Hepatocyte (in vitro differentiated cells): Measurements from ENCODE around the gene CACNA1B. TPM values are rescaled to one million over a fixed set of nuclear protein-coding genes. Genes with fewer than 3 reads are reported as not detected.

ENCODE experiments used
- DNase-seq: peaks from one replicate; pipeline ENCODE4 v3.0.0-alpha.2; 2016; ENCODE audit warnings: low spot score
- H2AFZ ChIP-seq: fragments of 200-600 bp; sonication (generic); 2 replicates; pipeline ENCODE4 v1.6.0; 2016; ENCODE audit warnings: antibody characterized with exemption, mild to moderate bottlenecking
- H3K27ac ChIP-seq: fragments of 200-600 bp; sonication (generic); 2 replicates; pipeline ENCODE4 v1.5.1; 2016; ENCODE audit warnings: mild to moderate bottlenecking
- H3K27me3 ChIP-seq: fragments of 200-600 bp; sonication (generic); 2 replicates; pipeline ENCODE4 v1.6.1; 2016
- H3K36me3 ChIP-seq: fragments of 200-600 bp; sonication (generic); replicated peaks from 2 replicates; pipeline ENCODE4 v1.5.1; 2016; ENCODE audit warnings: low read depth; ENCODE audit not compliant: insufficient read depth
- H3K4me1 ChIP-seq: fragments of 200-600 bp; sonication (generic); 2 replicates; pipeline ENCODE4 v1.5.1; 2016; ENCODE audit warnings: mild to moderate bottlenecking, moderate library complexity; ENCODE audit not compliant: insufficient read depth
- H3K4me2 ChIP-seq: fragments of 200-600 bp; sonication (generic); 2 replicates; pipeline ENCODE4 v1.6.0; 2016
- H3K4me3 ChIP-seq: fragments of 200-600 bp; sonication (generic); 2 replicates; pipeline ENCODE4 v1.5.1; 2016; ENCODE audit warnings: mild to moderate bottlenecking
- H3K79me2 ChIP-seq: fragments of 200-600 bp; sonication (generic); 2 replicates; pipeline ENCODE4 v1.6.0; 2017; ENCODE audit warnings: mild to moderate bottlenecking
- H3K9me2 ChIP-seq: fragments of 200-600 bp; sonication (generic); replicated peaks from 2 replicates; pipeline ENCODE4 v1.6.0; 2017; ENCODE audit warnings: mild to moderate bottlenecking; ENCODE audit not compliant: insufficient read depth
- H3K9me3 ChIP-seq: fragments of 200-600 bp; sonication (generic); 2 replicates; pipeline ENCODE4 v1.5.1; 2016; ENCODE audit warnings: low read depth, mild to moderate bottlenecking
- H4K20me1 ChIP-seq: fragments of 200-600 bp; sonication (generic); 2 replicates; pipeline ENCODE4 v1.6.0; 2016; ENCODE audit warnings: mild to moderate bottlenecking; ENCODE audit not compliant: insufficient read depth, poor library complexity, severe bottlenecking
- CTCF ChIP-seq: fragments of 200-600 bp; sonication (generic); IDR thresholded peaks from 2 replicates; pipeline ENCODE4 v1.5.1; 2016; ENCODE audit warnings: antibody characterized with exemption, mild to moderate bottlenecking; ENCODE audit not compliant: poor library complexity
- EZH2 ChIP-seq: fragments of 200-600 bp; sonication (generic); IDR thresholded peaks from 2 replicates; pipeline ENCODE4 v1.6.1; 2016; ENCODE audit warnings: antibody characterized with exemption, mild to moderate bottlenecking, borderline replicate concordance
- EZH2phosphoT487 ChIP-seq: fragments of 200-600 bp; sonication (generic); IDR thresholded peaks from one replicate; pipeline ENCODE4 v1.6.1; 2018; ENCODE audit warnings: antibody characterized with exemption, mild to moderate bottlenecking, low read depth, moderate library complexity; ENCODE audit not compliant: unreplicated experiment, severe bottlenecking
- WGBS: methylation state at CpG from one replicate; pipeline ENCODE4 v1.1.6; 2016; ENCODE audit warnings: low lambda C conversion rate; ENCODE audit errors: missing lambda C conversion rate; 5-methylcytosine and 5-hydroxymethylcytosine counted together
- polyA plus RNA-seq: library from polyadenylated mRNA; unstranded; fragments of >200 nt; fragmentation: Nextera tagmentation; extraction: Ambion mirVana; gene quantifications from 2 replicates; pipeline ENCODE4 v1.2.1, GENCODE V29; 2016
- total RNA-seq: library from RNA; depleted of rRNA; stranded (reverse); fragments of >200 nt; gene quantifications from 2 replicates; pipeline ENCODE4 v1.2.3, GENCODE V29; 2014

The CACNA1B gene
- total and polyA plus RNA-seq, 2 experiments from 2014 or later: 0.30 to 0.39 TPM

- no peaks in the 10 kb centered on the region for H3K27me3 ChIP-seq
- no peak overlapping the region for H2AFZ ChIP-seq
- no peaks in the 10 kb centered on the region for H4K20me1 ChIP-seq
- H3K9me2 ChIP-seq: no peaks in the 10 kb centered on the region
- H3K79me2 ChIP-seq: no peaks in the 10 kb centered on the region
- H3K9me3 ChIP-seq: no peaks in the 10 kb centered on the region
- WGBS: 90% methylated on average over 3 of the region's 3 CpGs
- H3K4me3 ChIP-seq: no peak overlapping the region
- no peak overlapping the region for H3K4me2 ChIP-seq
- no peak overlapping the region for H3K27ac ChIP-seq
- DNase-seq: no peak
- H3K4me1 ChIP-seq: no peaks in the 10 kb centered on the region
- no peaks in the 10 kb centered on the region for H3K36me3 ChIP-seq
- no peak for TF ChIP-seq CTCF
Measured at GRCh38 chr9:138059196-138059595, 181.6 kb downstream of the CACNA1B start.

- Histone ChIP-seq H3K4me3 (no peak overlapping the region), H3K9me3 (no peaks in the 10 kb centered on the region), H3K4me1 (no peaks in the 10 kb centered on the region), H2AFZ (no peak overlapping the region), H3K79me2 (no peaks in the 10 kb centered on the region), H3K36me3 (no peaks in the 10 kb centered on the region), H3K4me2 (no peak overlapping the region), H3K27ac (no peak overlapping the region), H4K20me1 (no peaks in the 10 kb centered on the region), H3K9me2 (no peaks in the 10 kb centered on the region), H3K27me3 (no peaks in the 10 kb centered on the region)
- no peak for DNase-seq
- WGBS: 86% methylated on average over 8 of the region's 8 CpGs
- TF ChIP-seq CTCF: no peak
- no peak for TF ChIP-seq EZH2phosphoT487
- no peak for TF ChIP-seq EZH2
Measured at GRCh38 chr9:138060365-138060764, 182.8 kb downstream of the CACNA1B start.

- Histone ChIP-seq H4K20me1 (no peaks in the 10 kb centered on the region), H3K27ac (no peak overlapping the region), H3K36me3 (no peaks in the 10 kb centered on the region), H3K9me2 (no peaks in the 10 kb centered on the region), H3K79me2 (no peaks in the 10 kb centered on the region), H2AFZ (no peak overlapping the region), H3K4me1 (no peaks in the 10 kb centered on the region), H3K27me3 (no peaks in the 10 kb centered on the region), H3K4me3 (no peak overlapping the region), H3K4me2 (no peak overlapping the region), H3K9me3 (no peaks in the 10 kb centered on the region)
- DNase-seq: no peak
- TF ChIP-seq CTCF (no peak), EZH2 (no peak), EZH2phosphoT487 (no peak)
- 94% methylated on average over 8 of the region's 8 CpGs for WGBS
Measured at GRCh38 chr9:138060881-138061280, 183.3 kb downstream of the CACNA1B start.

- H3K27ac ChIP-seq: no peak overlapping the region
- H4K20me1 ChIP-seq: no peaks in the 10 kb centered on the region
- no peak for TF ChIP-seq CTCF
- TF ChIP-seq EZH2phosphoT487: no peak
- no peak for TF ChIP-seq EZH2
- H3K4me2 ChIP-seq: no peak overlapping the region
- no peaks in the 10 kb centered on the region for H3K27me3 ChIP-seq
- H3K9me2 ChIP-seq: no peaks in the 10 kb centered on the region
- no peaks in the 10 kb centered on the region for H3K4me1 ChIP-seq
- H2AFZ ChIP-seq: no peak overlapping the region
- no peak overlapping the region for H3K4me3 ChIP-seq
- no peaks in the 10 kb centered on the region for H3K36me3 ChIP-seq
- H3K79me2 ChIP-seq: no peaks in the 10 kb centered on the region
- 86% methylated on average over 6 of the region's 6 CpGs for WGBS
- no peak for DNase-seq
- H3K9me3 ChIP-seq: no peaks in the 10 kb centered on the region
Measured at GRCh38 chr9:138061631-138062030, 184.0 kb downstream of the CACNA1B start.
